Neural crest cell (in vitro differentiated cells): ENCODE results near the gene RFFL. TPM values are rescaled to one million over a fixed set of nuclear protein-coding genes. Genes with fewer than 3 reads are reported as not detected.

ENCODE experiments used
- DNase-seq: peaks from one replicate; pipeline ENCODE4 v3.0.0; 2021; ENCODE audit warnings: low read depth, mixed read lengths, low spot score
- H3K27ac Mint-ChIP-seq: one replicate; pipeline ENCODE4 v1.8.0; 2021; ENCODE audit warnings: mild to moderate bottlenecking, mixed read lengths; ENCODE audit not compliant: unreplicated experiment
- H3K27me3 Mint-ChIP-seq: 2 replicates; pipeline ENCODE4 v1.8.0; 2021; ENCODE audit warnings: low read depth, mild to moderate bottlenecking, mixed read lengths
- H3K36me3 Mint-ChIP-seq: 2 replicates; pipeline ENCODE4 v1.8.0; 2021; ENCODE audit warnings: low read depth, mild to moderate bottlenecking, mixed read lengths
- H3K4me1 Mint-ChIP-seq: 2 replicates; pipeline ENCODE4 v1.8.0; 2021; ENCODE audit warnings: mixed read lengths
- H3K4me3 Mint-ChIP-seq: one replicate; pipeline ENCODE4 v1.8.0; 2021; ENCODE audit warnings: mild to moderate bottlenecking, mixed read lengths
- H3K9me3 Mint-ChIP-seq: 2 replicates; pipeline ENCODE4 v1.8.0; 2021; ENCODE audit warnings: mixed read lengths
- total RNA-seq: library from RNA; stranded (reverse); gene quantifications from 2 replicates; pipeline ENCODE4 v1.2.1, GENCODE V29; 2021
- TF ChIP-seq, protein P1 (sequence below): fragments of 200-600 bp; sonication (generic); conservative IDR thresholded peaks from 2 replicates; pipeline ENCODE4 v1.5.0; 2021; ENCODE audit warnings: antibody characterized with exemption, mild to moderate bottlenecking

The RFFL gene
- total RNA-seq, 1 donor from 2014 or later = 22.5 TPM

DNA sequence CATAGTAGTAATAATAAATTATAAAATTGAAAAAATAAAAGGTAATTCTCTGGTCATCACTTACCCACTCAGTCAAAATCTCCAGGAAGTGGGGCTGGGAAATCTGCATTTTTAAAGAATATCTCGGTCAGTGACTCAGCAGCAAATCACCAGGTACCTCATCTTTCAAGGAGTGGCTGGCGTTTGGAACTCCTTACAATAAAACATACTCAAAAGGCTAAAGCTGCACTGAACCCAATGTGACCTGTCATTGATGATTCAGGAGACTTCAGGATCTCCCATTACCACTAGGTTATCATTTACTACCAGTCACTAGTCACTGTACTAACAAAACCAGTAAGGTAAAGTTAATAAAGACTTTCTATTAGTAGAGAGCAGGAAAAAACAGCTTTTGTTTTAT lies 21.5 kb upstream of the RFFL start:
- Mint-ChIP-seq H3K27me3 (peaks cover 3% of the 10 kb centered on the region), H3K4me3 (no peak overlapping the region), H3K9me3 (no peaks in the 10 kb centered on the region), H3K36me3 (no peaks in the 10 kb centered on the region), H3K27ac (no peak overlapping the region), H3K4me1 (peaks cover 41% of the 10 kb centered on the region)
- TF ChIP-seq, protein P1, sequence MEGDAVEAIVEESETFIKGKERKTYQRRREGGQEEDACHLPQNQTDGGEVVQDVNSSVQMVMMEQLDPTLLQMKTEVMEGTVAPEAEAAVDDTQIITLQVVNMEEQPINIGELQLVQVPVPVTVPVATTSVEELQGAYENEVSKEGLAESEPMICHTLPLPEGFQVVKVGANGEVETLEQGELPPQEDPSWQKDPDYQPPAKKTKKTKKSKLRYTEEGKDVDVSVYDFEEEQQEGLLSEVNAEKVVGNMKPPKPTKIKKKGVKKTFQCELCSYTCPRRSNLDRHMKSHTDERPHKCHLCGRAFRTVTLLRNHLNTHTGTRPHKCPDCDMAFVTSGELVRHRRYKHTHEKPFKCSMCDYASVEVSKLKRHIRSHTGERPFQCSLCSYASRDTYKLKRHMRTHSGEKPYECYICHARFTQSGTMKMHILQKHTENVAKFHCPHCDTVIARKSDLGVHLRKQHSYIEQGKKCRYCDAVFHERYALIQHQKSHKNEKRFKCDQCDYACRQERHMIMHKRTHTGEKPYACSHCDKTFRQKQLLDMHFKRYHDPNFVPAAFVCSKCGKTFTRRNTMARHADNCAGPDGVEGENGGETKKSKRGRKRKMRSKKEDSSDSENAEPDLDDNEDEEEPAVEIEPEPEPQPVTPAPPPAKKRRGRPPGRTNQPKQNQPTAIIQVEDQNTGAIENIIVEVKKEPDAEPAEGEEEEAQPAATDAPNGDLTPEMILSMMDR = no peak
- no peak for DNase-seq

DNA sequence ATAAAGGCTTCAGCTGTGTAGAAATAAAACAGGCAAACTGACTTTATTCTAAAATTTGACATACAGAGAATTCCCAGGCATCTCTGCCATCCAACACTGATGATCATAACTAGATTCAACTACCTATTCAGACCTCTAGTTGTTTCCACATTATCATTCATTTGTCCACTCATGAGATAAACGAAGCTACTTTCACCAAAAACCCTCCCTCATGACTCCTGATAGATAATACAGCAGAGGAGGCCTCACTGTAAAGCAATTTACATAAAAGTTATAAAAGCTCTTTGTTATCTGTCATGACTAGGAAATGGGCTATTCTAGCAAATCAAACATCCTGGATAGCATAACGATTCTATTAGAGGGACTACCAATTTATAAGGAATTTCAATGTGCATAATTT lies 19.6 kb upstream of the RFFL start:
- H3K36me3 Mint-ChIP-seq = no peaks in the 10 kb centered on the region
- DNase-seq = no peak

DNA sequence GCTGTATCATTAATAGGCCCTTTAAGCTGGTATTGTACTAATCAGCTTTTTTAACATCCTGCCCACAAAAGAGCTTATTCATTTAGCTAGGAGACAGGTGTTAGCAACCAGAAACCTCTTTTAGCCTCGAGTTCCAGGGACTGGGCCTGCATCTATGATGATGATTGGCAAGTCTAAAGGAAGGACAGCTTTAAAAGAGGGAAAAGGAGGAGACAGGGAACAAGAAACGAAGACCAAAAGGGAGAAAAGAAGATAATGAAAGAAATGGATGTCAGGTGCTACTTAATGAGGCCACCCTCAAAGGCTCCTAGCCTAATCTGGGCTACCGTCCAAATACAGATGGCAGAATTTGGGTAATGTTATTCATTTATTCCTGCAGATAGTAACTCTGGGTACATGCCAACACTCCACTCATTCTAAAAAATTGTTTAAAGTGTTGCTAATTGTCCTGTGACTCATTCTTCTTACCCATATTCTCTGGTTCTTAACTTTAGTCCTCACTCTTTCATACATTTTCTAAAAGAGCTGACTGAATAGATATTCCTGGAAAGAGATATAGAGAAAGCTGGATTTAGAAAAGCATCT lies 18.7 kb upstream of the RFFL start:
- Mint-ChIP-seq H3K4me1 (peaks cover 29% of the 10 kb centered on the region), H3K36me3 (no peaks in the 10 kb centered on the region), H3K27me3 (no peaks in the 10 kb centered on the region), H3K4me3 (no peak overlapping the region), H3K9me3 (no peaks in the 10 kb centered on the region), H3K27ac (peak overlapping the region; percentile 4)
- TF ChIP-seq, protein P1 = no peak
- DNase-seq = no peak

More for the DNA sequence above, 19.6 kb upstream of the RFFL start:
- Mint-ChIP-seq H3K27me3 (peaks cover 3% of the 10 kb centered on the region), H3K4me3 (peak overlapping the region; percentile 18), H3K27ac (no peak overlapping the region), H3K4me1 (peaks cover 33% of the 10 kb centered on the region), H3K9me3 (no peaks in the 10 kb centered on the region)
- TF ChIP-seq, protein P1 = no peak

DNA sequence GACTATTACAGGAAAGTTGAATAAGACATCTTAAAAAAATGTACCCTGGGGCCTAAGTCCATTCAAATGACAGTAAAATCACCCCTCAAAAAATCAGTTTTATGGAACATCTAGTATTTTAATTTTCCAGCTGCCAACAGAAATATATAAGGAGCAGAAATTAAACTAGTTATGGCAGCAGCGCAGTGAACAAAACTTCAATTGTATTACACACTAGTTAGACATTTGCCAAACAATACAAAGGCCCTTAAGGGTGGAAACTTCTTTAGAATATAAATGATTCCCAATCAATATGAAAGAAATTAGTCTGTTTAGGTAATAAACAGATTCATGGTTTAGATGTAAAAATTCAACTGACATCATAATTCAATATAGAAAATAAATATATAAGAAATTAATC lies 18.1 kb upstream of the RFFL start:
- Mint-ChIP-seq H3K9me3 (no peaks in the 10 kb centered on the region), H3K27ac (no peak overlapping the region), H3K36me3 (no peaks in the 10 kb centered on the region), H3K4me1 (peaks cover 26% of the 10 kb centered on the region), H3K27me3 (no peaks in the 10 kb centered on the region), H3K4me3 (no peak overlapping the region)
- TF ChIP-seq, protein P1 = no peak
- DNase-seq = no peak

DNA sequence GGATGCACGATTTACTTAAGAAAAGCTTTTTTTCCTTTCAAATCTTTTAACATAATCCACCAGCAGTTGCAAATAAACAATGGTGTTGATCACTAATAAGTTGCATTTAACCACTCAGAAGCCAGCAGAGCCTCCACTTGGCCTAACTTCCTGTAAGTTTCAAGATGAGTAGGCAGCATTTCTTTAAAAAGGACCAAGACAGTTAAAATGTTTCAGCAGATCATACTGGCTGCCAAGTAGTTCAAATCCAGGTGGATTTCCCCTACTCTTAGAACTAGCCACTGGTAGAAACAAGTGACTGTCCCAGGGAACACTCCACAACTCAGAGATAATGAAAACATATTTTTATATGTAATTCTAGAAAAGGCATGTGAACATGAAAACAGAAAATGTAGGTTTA lies 17.0 kb upstream of the RFFL start:
- Mint-ChIP-seq H3K9me3 (no peaks in the 10 kb centered on the region), H3K4me3 (no peak overlapping the region), H3K27me3 (no peaks in the 10 kb centered on the region), H3K36me3 (no peaks in the 10 kb centered on the region), H3K27ac (no peak overlapping the region), H3K4me1 (peaks cover 29% of the 10 kb centered on the region)
- DNase-seq = no peak
- TF ChIP-seq, protein P1 = no peak
